ENCODE data around the gene PRR5L. TPM values are rescaled to one million over a fixed set of nuclear protein-coding genes. Genes with fewer than 3 reads are reported as not detected.

The PRR5L gene
- total and polyA plus RNA-seq, 2 donors: 4.1 to 5.9 TPM

DNA sequence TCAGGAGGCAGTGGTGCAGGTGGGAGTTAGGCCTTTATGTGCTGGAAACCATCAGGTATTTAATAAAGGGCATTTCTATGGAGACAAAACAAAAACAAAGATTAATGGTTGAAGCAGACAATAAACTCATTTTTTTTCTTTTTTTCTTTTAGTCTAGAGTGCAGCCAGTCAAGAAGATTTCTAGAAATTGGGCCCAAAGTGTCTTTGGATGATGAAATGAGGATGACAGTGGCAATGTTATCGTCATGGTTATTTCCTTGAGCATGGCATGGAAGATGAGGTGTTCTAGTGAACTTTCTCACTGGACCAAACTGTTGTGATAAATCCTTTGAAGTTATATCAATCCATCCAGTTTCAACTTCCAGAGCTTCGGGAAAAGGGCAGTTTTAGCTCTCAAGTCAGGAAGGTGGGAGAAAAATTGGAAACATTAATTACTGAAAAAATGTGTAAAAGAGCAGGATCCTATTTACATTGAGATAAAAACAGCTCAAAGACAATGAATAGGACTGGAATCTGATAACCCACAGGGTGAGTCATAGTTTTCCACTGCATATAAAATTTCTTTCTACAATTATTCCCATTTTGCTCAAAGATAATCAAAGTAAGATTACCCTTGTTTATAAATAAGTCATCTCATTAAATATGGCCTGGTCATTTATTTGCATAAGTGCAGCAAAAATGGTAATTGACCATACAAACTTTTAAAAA lies 33.0 kb downstream of the PRR5L start:
- Histone ChIP-seq H3K27ac (ENCODE audit: low read depth in 1 of 2, low read length in 1 of 2) (no peak overlapping the region), H3K4me1 (ENCODE audit: control insufficient read depth in 2 of 2, insufficient read depth in 2 of 2, low read length in 2 of 2) (no peaks in the 10 kb centered on the region), H3K36me3 (ENCODE audit: control insufficient read depth in 2 of 2, insufficient read depth in 2 of 2, low read length in 1 of 2) (no peaks in the 10 kb centered on the region), H3K4me3 (ENCODE audit: low read length in 2 of 2) (no peak overlapping the region), H3K27me3 (ENCODE audit: control insufficient read depth in 2 of 2, insufficient read depth in 1 of 2, low read length in 1 of 2) (no peaks in the 10 kb centered on the region), H3K9me3 (ENCODE audit: control insufficient read depth in 2 of 2, insufficient read depth in 1 of 2, low read length in 1 of 2) (no peaks in the 10 kb centered on the region)
- DNase-seq (ENCODE audit: low read depth in 6 of 9, low spot score in 9 of 9): no peak
- 92% methylated on average over 2 of the region's 2 CpGs for WGBS

- H3K27me3 ChIP-seq (ENCODE audit: control insufficient read depth in 2 of 2, insufficient read depth in 1 of 2, low read length in 1 of 2): no peaks in the 10 kb centered on the region
- no peaks in the 10 kb centered on the region for H3K9me3 ChIP-seq (ENCODE audit: control insufficient read depth in 2 of 2, insufficient read depth in 1 of 2, low read length in 1 of 2)
- no peak overlapping the region for H3K4me3 ChIP-seq (ENCODE audit: low read length in 2 of 2)
- DNase-seq (ENCODE audit: low read depth in 6 of 9, low spot score in 9 of 9): no peak
- WGBS: 95% methylated on average over 2 of the region's 2 CpGs
- H3K36me3 ChIP-seq (ENCODE audit: control insufficient read depth in 2 of 2, insufficient read depth in 2 of 2, low read length in 1 of 2): no peaks in the 10 kb centered on the region
- no peak overlapping the region for H3K27ac ChIP-seq (ENCODE audit: low read depth in 1 of 2, low read length in 1 of 2)
- no peaks in the 10 kb centered on the region for H3K4me1 ChIP-seq (ENCODE audit: control insufficient read depth in 2 of 2, insufficient read depth in 2 of 2, low read length in 2 of 2)
Observed at GRCh38 chr11:36330411-36330810, 34.3 kb downstream of the PRR5L start.

DNA sequence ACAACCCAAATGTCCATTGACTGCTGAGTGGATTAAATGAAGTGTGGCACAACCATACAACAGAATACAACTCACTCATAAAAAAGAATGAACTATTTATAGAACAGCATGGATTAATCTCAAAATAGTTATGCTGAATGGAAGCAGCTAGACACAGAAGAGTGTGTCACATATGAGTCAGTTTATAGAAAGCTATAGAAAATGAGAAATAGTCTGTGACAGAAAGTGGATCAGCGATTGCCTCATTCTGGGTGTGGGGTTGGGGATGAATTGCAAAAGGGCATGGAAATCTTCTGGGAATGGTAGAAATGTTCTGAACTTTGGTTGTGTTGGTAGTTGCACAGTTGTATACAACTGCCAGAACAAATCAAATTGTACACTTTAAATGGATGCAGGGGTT lies 37.4 kb downstream of the PRR5L start:
- DNase-seq (ENCODE audit: low read depth in 6 of 9, low spot score in 9 of 9): no peak
- H3K36me3 ChIP-seq (ENCODE audit: control insufficient read depth in 2 of 2, insufficient read depth in 2 of 2, low read length in 1 of 2): no peaks in the 10 kb centered on the region
- no peak overlapping the region for H3K4me3 ChIP-seq (ENCODE audit: low read length in 2 of 2)
- H3K9me3 ChIP-seq (ENCODE audit: control insufficient read depth in 2 of 2, insufficient read depth in 1 of 2, low read length in 1 of 2): no peaks in the 10 kb centered on the region
- WGBS: 100% methylated on average over 1 of the region's 1 CpG
- H3K4me1 ChIP-seq (ENCODE audit: control insufficient read depth in 2 of 2, insufficient read depth in 2 of 2, low read length in 2 of 2): no peaks in the 10 kb centered on the region
- H3K27me3 ChIP-seq (ENCODE audit: control insufficient read depth in 2 of 2, insufficient read depth in 1 of 2, low read length in 1 of 2): no peaks in the 10 kb centered on the region
- H3K27ac ChIP-seq (ENCODE audit: low read depth in 1 of 2, low read length in 1 of 2): no peak overlapping the region

DNA sequence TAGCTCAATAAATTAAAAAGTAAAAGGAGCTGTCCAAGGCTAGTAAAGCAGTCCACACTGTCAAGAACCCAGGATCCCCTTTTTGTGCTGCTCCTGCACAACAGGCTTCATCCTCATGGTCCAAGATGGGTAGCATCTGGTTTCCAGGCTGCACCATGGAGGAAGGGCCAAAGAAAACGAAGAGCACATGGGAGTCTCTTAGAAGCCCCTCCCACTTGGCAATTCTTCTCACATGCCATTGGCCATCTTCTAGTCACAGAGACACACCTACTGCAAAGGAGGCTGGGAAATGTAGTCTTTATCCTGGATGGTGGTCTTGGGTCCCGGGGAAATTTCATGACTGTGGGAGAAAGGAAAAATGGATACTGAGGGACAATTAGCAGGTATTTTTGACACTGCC lies 37.8 kb downstream of the PRR5L start:
- Histone ChIP-seq H3K9me3 (ENCODE audit: control insufficient read depth in 2 of 2, insufficient read depth in 1 of 2, low read length in 1 of 2) (no peaks in the 10 kb centered on the region), H3K4me3 (ENCODE audit: low read length in 2 of 2) (no peak overlapping the region), H3K27me3 (ENCODE audit: control insufficient read depth in 2 of 2, insufficient read depth in 1 of 2, low read length in 1 of 2) (no peaks in the 10 kb centered on the region), H3K36me3 (ENCODE audit: control insufficient read depth in 2 of 2, insufficient read depth in 2 of 2, low read length in 1 of 2) (no peaks in the 10 kb centered on the region), H3K4me1 (ENCODE audit: control insufficient read depth in 2 of 2, insufficient read depth in 2 of 2, low read length in 2 of 2) (no peaks in the 10 kb centered on the region), H3K27ac (ENCODE audit: low read depth in 1 of 2, low read length in 1 of 2) (no peak overlapping the region)
- no peak for DNase-seq (ENCODE audit: low read depth in 6 of 9, low spot score in 9 of 9)
- WGBS: 91% methylated on average over 2 of the region's 2 CpGs

DNA sequence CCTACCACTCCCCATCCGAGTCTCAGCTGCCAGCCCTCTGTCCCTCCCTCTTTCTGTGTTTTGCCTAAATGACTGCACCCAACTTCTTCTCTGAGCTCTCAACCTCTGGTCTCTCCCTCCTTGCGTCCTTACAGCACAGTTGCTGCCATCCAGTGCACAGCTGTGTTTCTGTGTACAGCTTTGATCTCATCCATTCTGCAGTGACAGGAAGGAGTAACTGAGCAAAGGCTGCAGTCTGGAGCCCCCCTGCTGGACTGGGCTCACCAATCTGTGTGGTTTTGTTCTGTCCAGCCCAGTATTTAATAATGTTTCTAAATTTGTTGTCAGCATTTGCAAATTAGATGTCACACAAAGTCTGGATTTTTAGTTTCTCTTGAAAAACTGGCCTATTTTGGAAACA lies 43.8 kb downstream of the PRR5L start:
- H3K9me3 ChIP-seq (ENCODE audit: control insufficient read depth in 2 of 2, insufficient read depth in 1 of 2, low read length in 1 of 2): no peaks in the 10 kb centered on the region
- H3K27ac ChIP-seq (ENCODE audit: low read depth in 1 of 2, low read length in 1 of 2): no peak overlapping the region
- peak in 1 of 9 donors; percentile 53 for DNase-seq (ENCODE audit: low read depth in 6 of 9, low spot score in 9 of 9)
- WGBS: 96% methylated on average over 2 of the region's 2 CpGs
- H3K36me3 ChIP-seq (ENCODE audit: control insufficient read depth in 2 of 2, insufficient read depth in 2 of 2, low read length in 1 of 2): no peaks in the 10 kb centered on the region
- H3K27me3 ChIP-seq (ENCODE audit: control insufficient read depth in 2 of 2, insufficient read depth in 1 of 2, low read length in 1 of 2): peaks cover 6 to 10% of the 10 kb centered on the region in 2 donors
- no peak overlapping the region for H3K4me3 ChIP-seq (ENCODE audit: low read length in 2 of 2)
- peaks cover 0 to 30% of the 10 kb centered on the region in 2 donors for H3K4me1 ChIP-seq (ENCODE audit: control insufficient read depth in 2 of 2, insufficient read depth in 2 of 2, low read length in 2 of 2)

DNA sequence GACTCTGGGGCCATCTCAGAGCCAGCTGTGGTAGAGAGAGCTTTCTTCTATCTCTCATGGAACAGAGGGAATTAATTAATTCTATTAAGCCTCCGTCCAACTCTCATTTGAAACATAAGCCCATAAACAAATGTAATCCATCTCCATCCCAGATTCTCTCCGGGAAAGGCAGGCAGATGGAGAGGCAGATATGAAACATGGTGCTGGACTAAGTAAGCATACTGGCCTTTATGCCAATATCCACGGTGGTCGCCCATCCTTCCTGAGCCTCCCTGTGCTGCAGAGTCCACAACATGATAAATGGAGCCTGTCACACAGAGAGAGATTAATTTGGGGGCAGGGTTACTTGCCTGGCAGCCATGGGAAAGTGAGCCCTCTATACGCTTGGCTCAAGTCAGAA lies 44.8 kb downstream of the PRR5L start:
- Histone ChIP-seq H3K27ac (ENCODE audit: low read depth in 1 of 2, low read length in 1 of 2) (no peak overlapping the region), H3K36me3 (ENCODE audit: control insufficient read depth in 2 of 2, insufficient read depth in 2 of 2, low read length in 1 of 2) (no peaks in the 10 kb centered on the region), H3K27me3 (ENCODE audit: control insufficient read depth in 2 of 2, insufficient read depth in 1 of 2, low read length in 1 of 2) (peaks cover 6 to 19% of the 10 kb centered on the region in 2 donors), H3K4me3 (ENCODE audit: low read length in 2 of 2) (no peak overlapping the region), H3K9me3 (ENCODE audit: control insufficient read depth in 2 of 2, insufficient read depth in 1 of 2, low read length in 1 of 2) (no peaks in the 10 kb centered on the region), H3K4me1 (ENCODE audit: control insufficient read depth in 2 of 2, insufficient read depth in 2 of 2, low read length in 2 of 2) (peaks cover 0 to 30% of the 10 kb centered on the region in 2 donors)
- DNase-seq (ENCODE audit: low read depth in 6 of 9, low spot score in 9 of 9): no peak
- 92% methylated on average over 5 of the region's 5 CpGs for WGBS

GRCh38 chr11:36341915-36342314 lies 45.8 kb downstream of the PRR5L start:
- 85% methylated on average over 8 of the region's 8 CpGs for WGBS
- H3K27me3 ChIP-seq (ENCODE audit: control insufficient read depth in 2 of 2, insufficient read depth in 1 of 2, low read length in 1 of 2): peaks cover 6 to 21% of the 10 kb centered on the region in 2 donors
- no peaks in the 10 kb centered on the region for H3K36me3 ChIP-seq (ENCODE audit: control insufficient read depth in 2 of 2, insufficient read depth in 2 of 2, low read length in 1 of 2)
- peaks cover 0 to 30% of the 10 kb centered on the region in 2 donors for H3K4me1 ChIP-seq (ENCODE audit: control insufficient read depth in 2 of 2, insufficient read depth in 2 of 2, low read length in 2 of 2)
- no peak overlapping the region for H3K4me3 ChIP-seq (ENCODE audit: low read length in 2 of 2)
- H3K27ac ChIP-seq (ENCODE audit: low read depth in 1 of 2, low read length in 1 of 2): no peak overlapping the region
- H3K9me3 ChIP-seq (ENCODE audit: control insufficient read depth in 2 of 2, insufficient read depth in 1 of 2, low read length in 1 of 2): no peaks in the 10 kb centered on the region
- no peak for DNase-seq (ENCODE audit: low read depth in 6 of 9, low spot score in 9 of 9)

- H3K27me3 ChIP-seq (ENCODE audit: control insufficient read depth in 2 of 2, insufficient read depth in 1 of 2, low read length in 1 of 2): peaks cover 6 to 22% of the 10 kb centered on the region in 2 donors
- 79% methylated on average over 5 of the region's 5 CpGs for WGBS
Observed at GRCh38 chr11:36342327-36342726, 46.2 kb downstream of the PRR5L start.

GRCh38 chr11:36343436-36343835 lies 47.3 kb downstream of the PRR5L start:
- Histone ChIP-seq H3K27ac (ENCODE audit: low read depth in 1 of 2, low read length in 1 of 2) (no peak overlapping the region), H3K36me3 (ENCODE audit: control insufficient read depth in 2 of 2, insufficient read depth in 2 of 2, low read length in 1 of 2) (no peaks in the 10 kb centered on the region), H3K27me3 (ENCODE audit: control insufficient read depth in 2 of 2, insufficient read depth in 1 of 2, low read length in 1 of 2) (peaks cover 6 to 28% of the 10 kb centered on the region in 2 donors), H3K4me1 (ENCODE audit: control insufficient read depth in 2 of 2, insufficient read depth in 2 of 2, low read length in 2 of 2) (peaks cover 0 to 30% of the 10 kb centered on the region in 2 donors), H3K9me3 (ENCODE audit: control insufficient read depth in 2 of 2, insufficient read depth in 1 of 2, low read length in 1 of 2) (no peaks in the 10 kb centered on the region), H3K4me3 (ENCODE audit: low read length in 2 of 2) (no peak overlapping the region)
- 16% methylated on average over 5 of the region's 5 CpGs for WGBS
- peak in 5 of 9 donors; percentile 33 to 77 (median 44) for DNase-seq (ENCODE audit: low read depth in 6 of 9, low spot score in 9 of 9)

More at GRCh38 chr11:36342327-36342726, 46.2 kb downstream of the PRR5L start:
- H3K9me3 ChIP-seq (ENCODE audit: control insufficient read depth in 2 of 2, insufficient read depth in 1 of 2, low read length in 1 of 2): no peaks in the 10 kb centered on the region
- no peak for DNase-seq (ENCODE audit: low read depth in 6 of 9, low spot score in 9 of 9)
- no peaks in the 10 kb centered on the region for H3K36me3 ChIP-seq (ENCODE audit: control insufficient read depth in 2 of 2, insufficient read depth in 2 of 2, low read length in 1 of 2)
- no peak overlapping the region for H3K4me3 ChIP-seq (ENCODE audit: low read length in 2 of 2)
- no peak overlapping the region for H3K27ac ChIP-seq (ENCODE audit: low read depth in 1 of 2, low read length in 1 of 2)
- H3K4me1 ChIP-seq (ENCODE audit: control insufficient read depth in 2 of 2, insufficient read depth in 2 of 2, low read length in 2 of 2): peaks cover 0 to 30% of the 10 kb centered on the region in 2 donors
